IMR-90 (cell line): ENCODE data around the gene HIKESHI.

Experiments used
- BHLHE40 ChIP-seq: fragments of 150-350 bp; IDR thresholded peaks from 2 replicates; pipeline ENCODE4 v1.6.1; 2016; ENCODE audit warnings: mild to moderate bottlenecking, low read depth, low read length
- FOS ChIP-seq: fragments of 150-350 bp; IDR thresholded peaks from 2 replicates; pipeline ENCODE4 v1.6.1; 2016; ENCODE audit warnings: low read depth, low read length
- MAFK ChIP-seq: IDR thresholded peaks from 2 replicates; pipeline ENCODE4 v1.6.1; 2012; ENCODE audit warnings: low read depth, low read length, improper control_type of control experiment
- POLR2A ChIP-seq: IDR thresholded peaks from 2 replicates; pipeline ENCODE4 v1.6.1; 2012; ENCODE audit warnings: mild to moderate bottlenecking, low read depth, low read length
- RAD21 ChIP-seq: IDR thresholded peaks from 2 replicates; pipeline ENCODE4 v1.6.1; 2012; ENCODE audit warnings: low read length, improper control_type of control experiment
- RCOR1 ChIP-seq: IDR thresholded peaks from 2 replicates; pipeline ENCODE4 v1.6.1; 2012; ENCODE audit warnings: mild to moderate bottlenecking, low read length, improper control_type of control experiment; ENCODE audit not compliant: insufficient replicate concordance
- RFX5 ChIP-seq: IDR thresholded peaks from 2 replicates; pipeline ENCODE4 v1.8.0; 2012; ENCODE audit warnings: low read depth, mild to moderate bottlenecking, low read length, moderate library complexity
- TF ChIP-seq, protein P1 (sequence below): conservative IDR thresholded peaks from 2 replicates; pipeline ENCODE4 v1.5.1; 2012; ENCODE audit warnings: mild to moderate bottlenecking, low read depth, low read length, improper control_type of control experiment
- TF ChIP-seq, protein P2 (sequence below): fragments of 150-350 bp; IDR thresholded peaks from 2 replicates; pipeline ENCODE4 v1.6.1; 2017; ENCODE audit warnings: mild to moderate bottlenecking, antibody characterized with exemption, low read length, low read depth

DNA sequence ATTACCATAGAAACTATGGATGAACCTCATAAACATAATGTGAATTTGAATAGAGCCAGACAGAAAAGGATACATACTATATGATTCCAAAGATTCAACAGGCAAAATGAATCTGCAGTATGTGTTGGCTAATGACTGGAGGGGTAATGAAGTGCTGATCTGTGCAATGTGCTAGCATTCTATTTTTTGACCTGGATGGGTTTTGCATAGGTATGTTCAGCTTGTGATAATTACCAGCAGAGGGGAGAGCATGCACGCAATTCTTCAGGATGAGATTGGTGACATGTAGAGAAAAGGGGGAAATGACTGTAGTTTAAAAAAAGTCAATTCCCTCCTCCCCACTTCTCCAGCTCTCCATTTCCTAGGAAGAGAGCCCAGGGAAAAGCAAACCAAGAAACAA lies 72.0 kb downstream of the HIKESHI start:
- TF ChIP-seq RAD21, result no peak
- no peak for TF ChIP-seq POLR2A
- TF ChIP-seq, protein P1, sequence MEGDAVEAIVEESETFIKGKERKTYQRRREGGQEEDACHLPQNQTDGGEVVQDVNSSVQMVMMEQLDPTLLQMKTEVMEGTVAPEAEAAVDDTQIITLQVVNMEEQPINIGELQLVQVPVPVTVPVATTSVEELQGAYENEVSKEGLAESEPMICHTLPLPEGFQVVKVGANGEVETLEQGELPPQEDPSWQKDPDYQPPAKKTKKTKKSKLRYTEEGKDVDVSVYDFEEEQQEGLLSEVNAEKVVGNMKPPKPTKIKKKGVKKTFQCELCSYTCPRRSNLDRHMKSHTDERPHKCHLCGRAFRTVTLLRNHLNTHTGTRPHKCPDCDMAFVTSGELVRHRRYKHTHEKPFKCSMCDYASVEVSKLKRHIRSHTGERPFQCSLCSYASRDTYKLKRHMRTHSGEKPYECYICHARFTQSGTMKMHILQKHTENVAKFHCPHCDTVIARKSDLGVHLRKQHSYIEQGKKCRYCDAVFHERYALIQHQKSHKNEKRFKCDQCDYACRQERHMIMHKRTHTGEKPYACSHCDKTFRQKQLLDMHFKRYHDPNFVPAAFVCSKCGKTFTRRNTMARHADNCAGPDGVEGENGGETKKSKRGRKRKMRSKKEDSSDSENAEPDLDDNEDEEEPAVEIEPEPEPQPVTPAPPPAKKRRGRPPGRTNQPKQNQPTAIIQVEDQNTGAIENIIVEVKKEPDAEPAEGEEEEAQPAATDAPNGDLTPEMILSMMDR, result no peak
- no peak for TF ChIP-seq BHLHE40
- TF ChIP-seq FOS, result no peak
- TF ChIP-seq RFX5, result no peak
- TF ChIP-seq, protein P2, sequence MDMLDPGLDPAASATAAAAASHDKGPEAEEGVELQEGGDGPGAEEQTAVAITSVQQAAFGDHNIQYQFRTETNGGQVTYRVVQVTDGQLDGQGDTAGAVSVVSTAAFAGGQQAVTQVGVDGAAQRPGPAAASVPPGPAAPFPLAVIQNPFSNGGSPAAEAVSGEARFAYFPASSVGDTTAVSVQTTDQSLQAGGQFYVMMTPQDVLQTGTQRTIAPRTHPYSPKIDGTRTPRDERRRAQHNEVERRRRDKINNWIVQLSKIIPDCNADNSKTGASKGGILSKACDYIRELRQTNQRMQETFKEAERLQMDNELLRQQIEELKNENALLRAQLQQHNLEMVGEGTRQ, result no peak
- no peak for TF ChIP-seq RCOR1
- TF ChIP-seq MAFK, result no peak
